ENCODE measurements around the gene GJB6.
A peak's percentile ranks its signal among the peaks of the same experiment; 100 is the strongest.

The GJB6 gene

GRCh38 chr13:20185366-20186056 is 46.6 kb downstream of the GJB6 start:
- no peak for DNase-seq (ENCODE audit: low read depth)

DNA sequence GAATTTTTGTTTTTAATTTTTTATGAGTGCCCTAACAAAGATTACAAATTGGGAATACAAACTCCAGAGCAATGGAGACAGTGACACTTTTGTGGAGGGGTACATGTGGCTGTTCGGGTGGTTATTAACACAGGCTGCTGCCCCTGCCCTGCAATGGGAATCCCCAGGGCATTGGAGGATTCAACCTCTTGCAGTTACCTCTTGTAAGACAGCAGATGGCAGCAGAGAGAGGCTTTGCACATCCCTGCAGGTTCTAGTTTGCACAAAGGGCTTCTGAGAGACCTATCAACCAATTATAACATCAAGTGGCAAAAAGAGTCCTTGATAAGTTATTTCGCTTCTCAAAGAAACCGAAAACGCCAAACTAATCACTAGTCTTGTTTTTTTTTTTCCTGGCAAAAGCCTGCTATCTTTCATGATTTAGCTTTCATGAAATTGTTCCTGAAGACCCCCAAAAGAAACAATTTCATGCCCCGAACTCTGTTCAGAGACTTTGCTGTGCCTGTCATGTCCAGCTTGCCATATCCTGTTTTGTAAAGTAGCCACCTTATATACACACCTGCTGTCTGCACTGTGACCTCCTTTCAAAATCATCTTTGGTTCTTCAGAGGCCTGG is 49.8 kb downstream of the GJB6 start:
- DNase-seq (ENCODE audit: low read depth) = no peak

DNA sequence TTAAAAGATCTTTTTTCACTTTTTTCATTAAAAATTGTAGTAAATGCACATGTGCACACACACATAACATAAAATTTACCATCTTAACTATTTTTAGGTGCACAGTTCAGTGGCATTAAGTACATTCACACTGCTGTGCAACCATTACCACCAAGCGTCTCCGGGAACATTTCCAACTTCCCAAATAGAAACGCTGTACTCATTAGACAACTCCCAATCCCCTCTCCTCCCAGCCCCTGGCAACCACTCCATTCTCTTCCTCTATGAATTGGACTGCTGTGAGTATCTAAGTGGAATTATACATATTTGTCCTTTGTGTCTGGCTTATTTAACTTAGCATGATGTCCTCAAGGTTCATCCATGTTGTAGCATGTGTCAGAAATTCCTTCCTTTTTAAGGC is 50.9 kb downstream of the GJB6 start:
- no peak for DNase-seq (ENCODE audit: low read depth)

DNA sequence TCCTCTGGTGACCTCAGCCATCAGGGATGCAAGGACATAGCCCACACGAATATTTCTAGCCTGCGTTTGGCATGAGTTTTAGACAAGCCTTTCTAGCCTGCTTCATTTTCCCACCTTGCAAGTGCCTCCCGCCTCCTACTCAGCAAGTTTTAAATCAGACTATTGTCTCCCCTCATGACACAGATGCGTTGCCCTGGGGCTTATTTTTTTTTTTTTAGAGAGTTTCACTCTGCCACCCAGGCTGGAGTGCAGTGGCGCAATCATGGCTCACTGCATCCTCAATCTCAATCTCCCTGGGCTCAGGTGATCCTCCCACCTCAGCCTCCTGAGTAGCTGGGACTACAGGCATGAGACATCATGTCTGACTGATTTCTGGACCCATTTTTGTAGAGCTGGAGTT is 54.0 kb downstream of the GJB6 start:
- no peak for DNase-seq (ENCODE audit: low read depth)

- no peak for DNase-seq (ENCODE audit: low read depth)
These were observed 54.9 kb downstream of the GJB6 start for GRCh38 chr13:20177049-20177831.

- DNase-seq (ENCODE audit: low read depth) = no peak
These were observed 56.0 kb downstream of the GJB6 start for GRCh38 chr13:20175907-20176652.

- DNase-seq (ENCODE audit: low read depth) = no peak
These were observed 56.7 kb downstream of the GJB6 start for GRCh38 chr13:20175406-20175794.

DNA sequence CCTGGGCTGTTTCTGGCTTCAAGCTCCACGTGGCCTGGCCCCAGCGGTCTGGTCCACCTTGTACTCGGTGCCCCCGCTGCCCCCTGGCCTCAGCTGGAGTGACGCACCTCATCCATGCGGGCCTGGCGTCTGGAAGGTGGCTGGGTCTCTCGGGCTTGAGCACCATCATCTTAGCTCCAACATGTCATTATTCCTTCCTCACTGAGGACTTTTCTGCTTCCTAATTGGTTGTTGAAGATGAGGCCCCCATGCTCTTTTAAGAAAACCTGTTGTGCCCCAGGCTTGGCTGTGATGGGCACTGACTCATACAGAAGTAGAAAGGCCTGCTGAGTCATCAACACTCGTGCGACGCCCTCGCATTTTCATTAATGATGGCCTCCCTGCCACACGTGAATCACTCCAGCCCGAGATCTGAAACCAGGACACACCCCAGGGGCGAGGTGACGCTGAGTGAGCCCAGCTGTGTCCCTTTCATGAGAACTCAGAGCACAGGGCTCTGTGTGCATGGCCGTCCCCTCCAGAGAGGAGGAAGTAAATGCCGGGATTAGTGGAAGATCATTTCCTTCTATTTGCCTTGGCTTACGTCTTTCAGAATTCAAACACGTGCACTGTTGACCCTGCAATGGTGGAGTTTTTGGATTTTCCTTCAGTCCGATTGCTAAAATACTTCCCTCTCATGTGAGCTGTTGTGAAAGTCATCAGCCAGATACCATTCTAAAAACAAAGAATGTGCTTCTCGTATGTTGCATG is 57.3 kb downstream of the GJB6 start:
- peak; percentile 42 for DNase-seq (ENCODE audit: low read depth)

DNA sequence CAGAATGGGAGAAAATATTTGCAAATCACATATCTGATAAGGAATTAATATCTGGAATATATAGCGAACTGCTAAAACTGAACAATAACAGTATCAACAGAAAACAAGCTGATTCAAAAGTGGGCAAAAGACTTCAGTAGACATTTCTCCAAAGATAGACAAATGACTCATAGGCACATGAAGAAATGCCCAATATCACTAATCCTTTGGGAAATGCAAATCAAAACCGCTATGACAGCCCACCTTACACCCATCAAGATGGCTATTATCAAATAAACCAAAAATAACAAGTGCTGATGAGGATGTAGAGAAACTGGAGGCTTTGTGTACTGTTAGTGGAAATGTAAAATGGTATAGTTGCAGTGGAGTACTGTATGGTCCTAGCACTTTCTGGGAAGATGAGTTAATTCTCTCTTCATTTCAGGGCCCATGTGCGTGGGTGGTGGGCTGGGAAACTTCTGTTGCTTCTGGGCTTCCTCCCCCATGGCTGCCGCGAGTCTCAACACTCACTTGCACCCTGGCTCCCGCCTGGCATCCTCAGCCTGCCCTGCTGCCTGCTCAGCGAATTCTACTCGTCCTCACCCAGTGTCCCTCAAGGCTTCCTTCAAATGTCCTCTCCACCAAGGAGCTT is 58.9 kb downstream of the GJB6 start:
- DNase-seq (ENCODE audit: low read depth) = no peak
